Spinal cord (tissue), 4 donors: ENCODE measurements around the gene ZNF511. TPM values are rescaled to one million over a fixed set of nuclear protein-coding genes. Genes with fewer than 3 reads are reported as not detected.

Source experiments
- polyA plus RNA-seq, 2 donors: library from polyadenylated mRNA; unstranded; fragments of 120-200 nt; gene quantifications; one replicate each; pipeline ENCODE4 v1.2.1, GENCODE V29; 2013; ENCODE audit not compliant: insufficient read length in 2 of 2
- small RNA-seq: library from RNA; depleted of rRNA; stranded (forward); fragments of <200 nt; gene quantifications from one replicate; pipeline ENCODE3, GENCODE V24; 2014; ENCODE audit warnings: low replicate concordance
- total RNA-seq, 2 donors: library from RNA; depleted of rRNA in 1 of 2; stranded (reverse); fragments of 120-200 nt in 1 of 2; fragments of >200 nt in 1 of 2; gene quantifications; one replicate each; pipeline versions ENCODE4 v1.2.3 to v1.2.4, GENCODE V29; 2013 to 2014

ZNF511 gene
- total and polyA plus RNA-seq, 4 donors, result 9.4 to 25.8 (median 22.1) TPM

Small RNA genes lying within 50 kb of the gene (small RNA-seq; reads per million reads assigned to genes)
- not detected for gene BANF1P2

Other genes starting within 250 kb of the ZNF511 start
- gene ADGRA1, start 221.0 kb upstream of the ZNF511 start, total RNA-seq, result 1 to 10 TPM; 3.4 to 5.5 TPM
- 10 to 100 TPM; 26.6 to 31.1 TPM for gene ADGRA1, start 221.0 kb upstream of the ZNF511 start, polyA plus RNA-seq
- 10 to 100 TPM in 1 of 2 donors, 1 to 10 TPM in 1; 8.3 to 14.3 TPM for gene KNDC1, start 148.7 kb upstream of the ZNF511 start, total RNA-seq
- 10 to 100 TPM; 32.8 to 35.8 TPM for gene KNDC1, start 148.7 kb upstream of the ZNF511 start, polyA plus RNA-seq
- not detected for gene UTF1, start 78.7 kb upstream of the ZNF511 start, total RNA-seq
- gene UTF1, start 78.7 kb upstream of the ZNF511 start, polyA plus RNA-seq, result not detected
- under 1 TPM in 1 of 2 donors, not detected in 1; 0.06 TPM for gene VENTX, start 71.1 kb upstream of the ZNF511 start, total RNA-seq
- gene VENTX, start 71.1 kb upstream of the ZNF511 start, polyA plus RNA-seq, result under 1 TPM; 0.14 to 0.24 TPM
- 1 to 10 TPM; 1.7 to 3.9 TPM for gene ADAM8, start 32.0 kb upstream of the ZNF511 start, total RNA-seq
- gene ADAM8, start 32.0 kb upstream of the ZNF511 start, polyA plus RNA-seq, result 1 to 10 TPM; 3.1 to 4.9 TPM
- 10 to 100 TPM; 35.0 to 45.9 TPM for gene TUBGCP2, start within 50 bp of the ZNF511 start, total RNA-seq
- 10 to 100 TPM; 70.4 to 81.4 TPM for gene TUBGCP2, start within 50 bp of the ZNF511 start, polyA plus RNA-seq
- 10 to 100 TPM; 15.9 to 24.9 TPM for gene CALY, start 28.0 kb downstream of the ZNF511 start, total RNA-seq
- gene CALY, start 28.0 kb downstream of the ZNF511 start, polyA plus RNA-seq, result 100 to 1,000 TPM; 230 to 251 TPM
- 10 to 100 TPM in 1 of 2 donors, not detected in 1; 16.5 TPM for gene PRAP1, start 38.5 kb downstream of the ZNF511 start, total RNA-seq
- gene PRAP1, start 38.5 kb downstream of the ZNF511 start, polyA plus RNA-seq, result under 1 TPM; 0.44 to 0.57 TPM
- 10 to 100 TPM in 1 of 2 donors, 1 to 10 TPM in 1; 3.4 to 22.6 TPM for gene FUOM, start 49.1 kb downstream of the ZNF511 start, total RNA-seq
- 1 to 10 TPM; 7.8 to 7.9 TPM for gene FUOM, start 49.1 kb downstream of the ZNF511 start, polyA plus RNA-seq
- 10 to 100 TPM; 52.1 to 94.0 TPM for gene ECHS1, start 64.4 kb downstream of the ZNF511 start, total RNA-seq
- 100 to 1,000 TPM; 107 to 115 TPM for gene ECHS1, start 64.4 kb downstream of the ZNF511 start, polyA plus RNA-seq
- gene PAOX, start 70.3 kb downstream of the ZNF511 start, total RNA-seq, result 1 to 10 TPM; 6.4 to 8.1 TPM
- gene PAOX, start 70.3 kb downstream of the ZNF511 start, polyA plus RNA-seq, result 10 to 100 TPM; 11.5 to 13.4 TPM
- 10 to 100 TPM; 23.4 to 35.1 TPM for gene MTG1, start 85.2 kb downstream of the ZNF511 start, total RNA-seq
- gene MTG1, start 85.2 kb downstream of the ZNF511 start, polyA plus RNA-seq, result 10 to 100 TPM; 50.4 to 91.2 TPM
- gene SPRN, start 115.7 kb downstream of the ZNF511 start, total RNA-seq, result 1 to 10 TPM; 4.8 to 6.1 TPM
- gene SPRN, start 115.7 kb downstream of the ZNF511 start, polyA plus RNA-seq, result 10 to 100 TPM; 38.9 to 42.5 TPM
- 1 to 10 TPM; 1.7 to 2.9 TPM for gene SCART1, start 145.0 kb downstream of the ZNF511 start, total RNA-seq
- gene SCART1, start 145.0 kb downstream of the ZNF511 start, polyA plus RNA-seq, result 1 to 10 TPM; 1.9 to 2.7 TPM
- 10 to 100 TPM in 1 of 2 donors, 1 to 10 TPM in 1; 5.0 to 12.7 TPM for gene CYP2E1, start 218.4 kb downstream of the ZNF511 start, total RNA-seq
- 10 to 100 TPM; 18.1 to 21.6 TPM for gene CYP2E1, start 218.4 kb downstream of the ZNF511 start, polyA plus RNA-seq